ENCODE measurements around the gene ACBD7. TPM values are rescaled to one million over a fixed set of nuclear protein-coding genes. Genes with fewer than 3 reads are reported as not detected.

ACBD7 gene
- total and polyA plus RNA-seq, 2 of the 8 experiments (the other 6 are each of a cell fraction or from before 2014, with no cell fraction given): 9.0 to 17.8 TPM

DNA sequence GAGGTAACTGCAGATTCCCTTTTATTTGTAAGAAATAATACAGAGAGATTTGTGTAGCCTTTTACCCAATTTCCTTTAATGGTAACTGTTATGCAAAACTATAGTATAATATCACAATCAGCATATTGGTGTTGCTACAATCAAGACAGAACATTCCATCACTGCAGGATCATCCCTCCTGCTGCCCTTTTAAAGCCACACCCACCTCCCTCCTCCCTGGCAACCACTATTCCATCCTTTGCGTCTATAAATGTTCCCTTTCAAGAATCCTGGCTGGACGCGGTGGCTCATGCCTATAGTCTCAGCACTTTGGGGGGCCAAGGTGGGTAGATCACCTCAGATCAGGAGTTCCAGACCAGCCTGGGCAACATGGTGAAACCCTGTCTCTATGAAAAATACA lies 13.2 kb downstream of the ACBD7 start:
- H3K18ac ChIP-seq (ENCODE audit: extremely low read depth, low read length): no peak overlapping the region
- WGBS, 2 experiments (ENCODE audit: extremely low coverage in 1 of 2, insufficient coverage in 1 of 2, insufficient read length in 1 of 2, insufficient replicate concordance in 2 of 2, low coverage in 1 of 2, low lambda C conversion rate in 2 of 2, missing lambda C conversion rate in 1 of 2): 89% methylated on average over 3 of the region's 3 CpGs; no CpG with 5 or more reads in 1 of the 2 experiments

More for the DNA sequence above, 13.2 kb downstream of the ACBD7 start:
- TF ChIP-seq, protein P1, sequence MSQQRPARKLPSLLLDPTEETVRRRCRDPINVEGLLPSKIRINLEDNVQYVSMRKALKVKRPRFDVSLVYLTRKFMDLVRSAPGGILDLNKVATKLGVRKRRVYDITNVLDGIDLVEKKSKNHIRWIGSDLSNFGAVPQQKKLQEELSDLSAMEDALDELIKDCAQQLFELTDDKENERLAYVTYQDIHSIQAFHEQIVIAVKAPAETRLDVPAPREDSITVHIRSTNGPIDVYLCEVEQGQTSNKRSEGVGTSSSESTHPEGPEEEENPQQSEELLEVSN (IDR thresholded peaks at IDR 0.05): no peak
- TF ChIP-seq SAP30 (IDR thresholded peaks at IDR 0.05; ENCODE audit: insufficient read depth, insufficient replicate concordance, low read length) (no peak), YY1 (IDR thresholded peaks at IDR 0.05; ENCODE audit: low read depth, low read length) (no peak), KDM1A (IDR thresholded peaks at IDR 0.05; ENCODE audit: borderline replicate concordance, low read length) (no peak), BCL11A (IDR thresholded peaks at IDR 0.05; ENCODE audit: low read depth in 2 of 2, low read length in 2 of 2) (no peak), RNF2 (IDR thresholded peaks at IDR 0.05; ENCODE audit: borderline replicate concordance, low read depth, low read length, missing control alignments, poor library complexity, severe bottlenecking) (no peak), SUZ12 (IDR thresholded peaks at IDR 0.05; ENCODE audit: low read length) (no peak), SIRT6 (IDR thresholded peaks at IDR 0.05; ENCODE audit: low read length) (no peak), ASH2L (IDR thresholded peaks at IDR 0.05; ENCODE audit: low read length) (no peak)
- TF ChIP-seq, protein P2, sequence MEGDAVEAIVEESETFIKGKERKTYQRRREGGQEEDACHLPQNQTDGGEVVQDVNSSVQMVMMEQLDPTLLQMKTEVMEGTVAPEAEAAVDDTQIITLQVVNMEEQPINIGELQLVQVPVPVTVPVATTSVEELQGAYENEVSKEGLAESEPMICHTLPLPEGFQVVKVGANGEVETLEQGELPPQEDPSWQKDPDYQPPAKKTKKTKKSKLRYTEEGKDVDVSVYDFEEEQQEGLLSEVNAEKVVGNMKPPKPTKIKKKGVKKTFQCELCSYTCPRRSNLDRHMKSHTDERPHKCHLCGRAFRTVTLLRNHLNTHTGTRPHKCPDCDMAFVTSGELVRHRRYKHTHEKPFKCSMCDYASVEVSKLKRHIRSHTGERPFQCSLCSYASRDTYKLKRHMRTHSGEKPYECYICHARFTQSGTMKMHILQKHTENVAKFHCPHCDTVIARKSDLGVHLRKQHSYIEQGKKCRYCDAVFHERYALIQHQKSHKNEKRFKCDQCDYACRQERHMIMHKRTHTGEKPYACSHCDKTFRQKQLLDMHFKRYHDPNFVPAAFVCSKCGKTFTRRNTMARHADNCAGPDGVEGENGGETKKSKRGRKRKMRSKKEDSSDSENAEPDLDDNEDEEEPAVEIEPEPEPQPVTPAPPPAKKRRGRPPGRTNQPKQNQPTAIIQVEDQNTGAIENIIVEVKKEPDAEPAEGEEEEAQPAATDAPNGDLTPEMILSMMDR (IDR thresholded peaks at IDR 0.05; ENCODE audit: control extremely low read depth in 1 of 3, insufficient read depth in 1 of 3, low read depth in 1 of 3, low read length in 3 of 3): no peak
- Histone ChIP-seq H3K27me3 (replicated peaks in 1 of 4; ENCODE audit: control insufficient read depth in 3 of 4, extremely low read depth in 1 of 4, insufficient read depth in 3 of 4, low read length in 3 of 4) (no peaks in the 10 kb centered on the region), H3K9ac (replicated peaks in 1 of 4; ENCODE audit: extremely low read depth in 1 of 4, low read depth in 3 of 4, low read length in 3 of 4) (no peak overlapping the region), H4K8ac (ENCODE audit: extremely low read depth, insufficient read depth, low read length) (no peak overlapping the region), H3K4ac (replicated peaks; ENCODE audit: insufficient read length, low read depth, low read length) (no peak overlapping the region), H3K4me1 (replicated peaks in 1 of 4; ENCODE audit: control insufficient read depth in 3 of 4, insufficient read depth in 4 of 4, low read length in 3 of 4) (no peaks in the 10 kb centered on the region), H2AFZ (ENCODE audit: low read length) (no peak overlapping the region), H2BK20ac (ENCODE audit: low read length) (no peak overlapping the region), H2AK5ac (ENCODE audit: low read depth, low read length) (no peak overlapping the region), H3K79me1 (ENCODE audit: low read depth, low read length) (no peaks in the 10 kb centered on the region), H3K23me2 (ENCODE audit: low read depth, low read length) (no peaks in the 10 kb centered on the region), H3K79me2 (ENCODE audit: control insufficient read depth in 1 of 2, insufficient read depth in 2 of 2, low read length in 2 of 2) (no peaks in the 10 kb centered on the region), H2BK15ac (ENCODE audit: low read length) (no peak overlapping the region), H4K91ac (replicated peaks; ENCODE audit: insufficient read length, low read length) (no peak overlapping the region), H2BK12ac (ENCODE audit: low read depth, low read length) (no peak overlapping the region), H3K36me3 (ENCODE audit: control insufficient read depth in 2 of 4, insufficient read depth in 4 of 4, low read length in 3 of 4) (peaks cover 0 to 9% (median 3%) of the 10 kb centered on the region in 4 experiments; a peak in 4 of 8 replicates), H2BK120ac (replicated peaks; ENCODE audit: low read depth, low read length) (no peak overlapping the region), H3K4me2 (ENCODE audit: insufficient read depth in 1 of 2, low read depth in 2 of 2, low read length in 2 of 2) (no peak overlapping the region), H3K9me3 (ENCODE audit: insufficient read depth in 2 of 2, low read depth in 1 of 2, low read length in 1 of 2) (peaks cover 18 to 23% of the 10 kb centered on the region in 2 experiments), H4K20me1 (replicated peaks in 1 of 2; ENCODE audit: control insufficient read depth in 1 of 2, insufficient read depth in 2 of 2, low read length in 2 of 2) (no peaks in the 10 kb centered on the region), H3K56ac (replicated peaks; ENCODE audit: insufficient read length, low read depth, low read length) (no peak overlapping the region), H3K23ac (ENCODE audit: insufficient read length) (no peak overlapping the region), H3K14ac (ENCODE audit: insufficient read length) (no peak overlapping the region), H4K5ac (ENCODE audit: insufficient read length, low read depth, low read length) (no peak overlapping the region), H3K27ac (ENCODE audit: low read depth, low read length) (no peak overlapping the region), H2BK5ac (ENCODE audit: low read depth, low read length) (no peak overlapping the region), H3K4me3 (ENCODE audit: extremely low read depth in 1 of 4, insufficient read depth in 2 of 4, low read depth in 3 of 4, low read length in 4 of 4) (no peak overlapping the region)
- DNase-seq (ENCODE audit: low read depth in 1 of 2, low spot score in 2 of 2) (no peak), FAIRE-seq (no peak)
- ChIA-PET POLR2A (ENCODE audit: partially characterized antibody) (interaction anchor here (0.6 kb wide), 1 partner anchor 9 kb away, joined by 3 read pairs; no protein-coding TSS in a partner anchor), CTCF (ENCODE audit: partially characterized antibody) (no interaction called here)

Measured in H1 (cell line).